NCI-H226 (cell line): ENCODE data around the gene PLCB1.
"Not testable (repeated sequence)": the region's sequence is repeated elsewhere in the genome, so short reads cannot be mapped to it uniquely, and the experiment has no call there.

Source experiments
- DNase-seq: peaks from one replicate; pipeline ENCODE4 v3.0.0-alpha.2; 2015

The PLCB1 gene

DNA sequence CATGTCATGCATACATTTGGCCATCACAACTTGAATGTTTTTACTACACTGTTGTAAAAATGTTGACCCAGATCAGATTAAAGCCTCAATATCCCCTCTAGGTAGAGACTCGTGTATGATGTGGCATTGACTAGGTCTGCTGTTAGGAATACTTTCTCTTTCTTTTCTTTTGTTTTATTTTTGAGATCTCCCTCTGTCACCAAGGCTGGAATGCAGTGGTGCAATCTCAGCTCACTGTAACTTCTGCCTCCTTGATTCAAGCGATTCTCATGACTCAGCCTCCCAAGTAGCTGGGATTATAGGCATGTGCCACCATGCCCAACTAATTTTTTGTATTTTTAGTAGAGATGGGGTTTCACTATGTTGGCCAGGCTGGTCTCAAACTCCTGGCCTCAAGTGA lies 334.7 kb downstream of the PLCB1 start:
- not testable (repeated sequence) for DNase-seq

DNA sequence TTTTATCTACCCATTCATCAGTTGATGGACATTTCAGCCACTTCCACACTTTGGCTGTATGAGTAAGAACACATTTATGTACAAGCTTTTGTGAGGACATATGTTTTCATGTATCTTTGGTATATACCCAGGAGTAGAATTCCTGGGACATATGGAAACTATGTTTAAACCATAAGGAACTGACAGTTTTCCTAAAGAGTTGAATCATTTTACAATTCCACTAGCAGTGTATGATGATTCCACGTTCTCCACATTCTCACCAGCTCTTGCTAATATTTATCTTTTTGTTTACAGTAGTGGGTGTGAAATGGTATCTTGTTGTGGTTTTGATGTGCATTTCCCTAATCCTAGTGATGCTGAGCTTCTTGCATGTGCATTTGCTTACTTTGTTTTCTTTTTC lies 338.1 kb downstream of the PLCB1 start:
- DNase-seq, result no peak

DNA sequence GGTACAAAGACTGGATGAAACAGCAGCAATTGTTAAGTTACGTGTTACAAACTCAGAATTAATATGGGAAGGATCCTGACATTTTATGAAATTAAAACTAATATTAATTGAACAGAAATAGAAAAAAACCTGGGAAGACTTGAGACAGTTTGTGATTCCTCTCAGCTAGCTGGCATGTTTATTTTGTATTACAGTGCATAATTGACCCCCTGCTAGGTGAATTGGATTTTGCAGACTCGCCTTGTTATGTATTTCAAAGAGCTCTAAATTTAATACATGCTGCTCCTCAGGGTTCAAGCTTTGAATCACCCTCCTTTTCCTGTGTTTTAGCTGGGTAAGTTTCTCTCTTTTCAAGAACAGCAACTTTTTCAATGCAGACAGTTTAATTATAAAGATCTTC lies 339.4 kb downstream of the PLCB1 start:
- DNase-seq, result no peak

DNA sequence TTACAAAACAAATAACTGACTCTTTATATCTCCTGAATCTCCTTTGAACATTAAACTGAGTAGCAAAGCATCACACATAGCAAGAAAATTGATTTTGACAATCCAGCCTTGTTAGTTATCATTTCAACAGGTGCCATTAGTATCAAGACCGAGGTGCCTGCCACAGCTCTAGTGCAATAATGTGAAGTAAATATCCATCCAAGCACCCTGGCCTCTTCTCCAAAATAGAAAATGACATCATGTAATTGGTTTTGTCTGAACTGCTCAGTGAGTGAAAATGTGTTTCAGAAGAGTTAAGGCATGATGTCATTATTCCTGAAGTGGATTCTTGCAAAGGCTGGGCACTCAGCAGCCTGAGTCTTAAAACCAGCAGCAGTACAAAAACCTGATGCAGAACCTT lies 341.4 kb downstream of the PLCB1 start:
- no peak for DNase-seq

DNA sequence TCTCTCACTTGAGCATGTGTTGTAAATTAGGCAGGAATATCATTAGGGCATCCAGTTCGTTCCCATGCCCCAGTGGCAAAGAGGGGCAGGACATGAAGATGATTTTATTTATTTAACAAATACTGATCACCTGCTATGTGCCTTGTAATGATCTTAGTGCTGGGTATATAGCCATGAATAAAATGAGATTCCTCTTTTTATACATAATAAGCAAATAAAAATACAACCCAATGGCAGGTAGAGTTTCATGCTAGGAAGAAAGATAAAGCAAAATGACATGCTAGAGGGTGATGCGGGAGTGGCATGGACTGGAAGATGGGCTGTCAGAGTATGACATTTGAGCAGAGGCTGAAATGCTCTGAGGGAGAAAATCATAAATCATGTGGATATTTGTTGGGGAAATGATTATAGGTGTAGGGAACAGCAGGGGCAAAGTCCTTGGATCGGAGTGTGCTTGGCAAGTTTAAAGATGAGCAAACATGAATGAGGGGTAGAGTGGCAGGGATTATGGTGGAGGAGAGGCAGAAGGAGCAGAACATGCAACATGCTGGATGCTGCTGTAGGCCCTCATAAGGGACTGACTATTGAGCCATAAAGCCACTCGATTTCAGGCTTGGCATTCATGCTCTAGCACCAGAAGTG lies 342.1 kb downstream of the PLCB1 start:
- no peak for DNase-seq

DNA sequence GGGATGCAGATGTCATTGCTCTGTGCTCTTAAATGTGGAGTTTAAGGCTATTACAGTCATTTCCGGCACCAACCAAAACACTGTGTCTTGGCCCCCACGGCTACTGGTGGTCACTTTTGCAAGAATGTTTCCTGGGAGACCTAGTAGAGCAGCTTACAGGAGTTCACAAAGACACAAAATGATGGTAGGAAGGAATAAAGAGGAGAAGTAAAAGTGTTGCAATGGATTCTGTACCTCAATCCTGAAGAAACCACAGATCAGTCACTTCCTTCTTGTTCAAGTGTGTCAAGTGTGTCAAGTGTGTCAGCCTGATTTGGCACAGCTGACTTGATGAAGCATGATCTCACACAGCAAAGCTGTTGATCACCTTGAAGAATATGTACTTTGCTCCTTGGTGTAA lies 344.0 kb downstream of the PLCB1 start:
- no peak for DNase-seq

DNA sequence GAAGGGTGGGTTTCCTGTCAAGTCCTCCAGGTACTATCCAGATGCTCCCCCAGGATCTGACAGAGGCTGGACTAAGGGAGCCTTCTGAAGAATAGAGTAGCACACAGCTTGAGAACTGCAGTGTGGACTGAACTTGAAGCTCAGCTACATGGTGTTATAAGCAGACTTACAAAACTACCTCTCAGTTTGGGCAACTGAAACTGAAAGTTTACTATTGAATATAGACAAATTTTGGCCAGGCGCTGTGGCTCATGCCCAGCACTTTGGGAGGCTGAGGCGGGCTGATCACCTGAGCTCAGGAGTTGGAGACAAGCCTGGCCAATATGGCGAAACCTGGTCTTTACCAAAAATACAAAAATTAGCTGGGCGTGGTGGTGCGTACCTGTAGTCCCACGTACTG lies 348.5 kb downstream of the PLCB1 start:
- DNase-seq, result no peak

DNA sequence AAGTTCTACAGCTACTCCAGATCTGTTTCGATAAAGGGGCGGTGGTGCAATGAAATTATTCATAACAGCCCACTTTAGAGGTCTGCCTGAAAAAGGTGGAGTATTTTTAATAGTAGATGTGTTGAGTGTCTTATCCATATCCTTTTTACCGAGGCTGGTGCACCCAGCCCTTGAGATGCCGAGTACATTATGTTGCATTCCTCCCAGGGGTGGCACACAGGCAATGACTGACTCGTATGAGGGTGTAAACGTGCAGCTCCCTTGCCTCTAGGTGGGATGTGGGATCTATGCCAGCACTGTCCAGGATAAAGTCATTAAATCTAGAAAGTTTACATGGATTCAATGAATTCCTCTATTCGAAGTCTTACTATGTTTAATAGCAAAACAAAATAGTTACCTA lies 355.6 kb downstream of the PLCB1 start:
- DNase-seq, result no peak

DNA sequence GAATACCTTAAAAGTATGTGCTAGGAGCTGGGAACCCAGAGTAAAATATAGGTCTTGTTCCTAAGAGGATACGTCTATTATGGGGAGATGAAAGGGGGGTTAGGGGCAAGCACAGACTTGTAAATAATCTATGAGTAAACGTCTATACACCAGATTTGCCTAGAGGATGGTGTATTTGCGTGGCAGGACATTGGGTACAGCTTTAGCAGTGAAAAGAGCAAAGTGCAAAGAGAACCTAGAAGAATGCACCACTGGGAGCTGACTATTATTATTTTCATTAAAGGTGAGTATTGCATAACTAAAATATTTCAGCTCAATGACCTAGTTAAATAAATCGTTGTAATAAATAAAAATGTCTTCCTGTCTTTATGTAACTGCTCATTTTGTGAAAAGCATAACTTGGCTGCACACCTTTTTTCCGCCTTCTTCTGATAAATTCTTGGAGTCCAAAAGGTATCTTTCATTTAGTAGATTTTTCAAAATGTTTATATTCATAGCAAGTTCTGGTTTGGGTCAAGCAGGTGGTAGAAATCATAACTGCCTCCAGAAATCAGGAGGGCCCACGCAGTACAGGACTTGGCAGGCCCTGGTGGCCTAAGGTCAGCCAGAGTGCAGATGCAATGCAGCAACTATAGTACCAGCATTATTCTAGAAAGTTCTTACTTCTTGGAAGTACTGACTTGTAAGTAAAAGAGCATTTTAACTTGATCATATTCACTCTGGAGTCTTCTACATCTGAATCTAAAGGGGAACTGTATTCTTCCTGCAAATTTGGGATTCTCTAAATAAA lies 357.2 kb downstream of the PLCB1 start:
- DNase-seq, result no peak

DNA sequence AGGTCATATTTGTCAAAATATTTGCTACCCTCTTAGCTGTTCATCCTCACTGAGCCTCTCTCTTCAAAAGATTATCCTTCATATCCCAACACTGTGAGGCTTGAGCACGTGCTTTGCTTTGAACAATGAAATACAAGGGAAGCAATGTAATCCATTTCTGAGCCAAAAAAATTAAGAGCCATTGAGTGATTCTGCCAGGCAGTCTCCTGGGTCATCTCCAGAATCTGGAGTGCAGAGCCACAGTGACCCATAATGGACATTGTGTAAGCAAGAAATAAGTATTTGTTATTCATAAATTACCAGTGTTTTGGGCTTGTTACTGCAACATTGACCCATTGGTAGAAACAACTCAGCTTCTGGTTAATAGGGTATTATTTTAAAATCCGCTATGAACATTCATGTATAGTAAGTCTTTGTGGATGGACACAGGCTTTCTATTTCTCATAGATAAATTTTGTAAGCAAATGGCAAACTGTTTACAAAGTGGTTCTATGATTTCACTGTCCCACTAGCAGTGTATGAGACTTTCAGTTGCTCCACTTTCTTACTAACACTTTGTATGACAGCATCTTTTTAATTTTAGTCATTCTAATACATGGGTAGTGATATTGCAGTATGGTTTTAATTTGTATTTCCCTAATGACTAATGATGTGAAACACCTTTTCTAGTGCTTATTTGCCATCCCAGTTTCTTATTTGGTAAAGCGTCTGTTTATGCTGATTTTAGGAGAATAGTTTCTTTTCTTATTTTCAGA lies 358.2 kb downstream of the PLCB1 start:
- no peak for DNase-seq

DNA sequence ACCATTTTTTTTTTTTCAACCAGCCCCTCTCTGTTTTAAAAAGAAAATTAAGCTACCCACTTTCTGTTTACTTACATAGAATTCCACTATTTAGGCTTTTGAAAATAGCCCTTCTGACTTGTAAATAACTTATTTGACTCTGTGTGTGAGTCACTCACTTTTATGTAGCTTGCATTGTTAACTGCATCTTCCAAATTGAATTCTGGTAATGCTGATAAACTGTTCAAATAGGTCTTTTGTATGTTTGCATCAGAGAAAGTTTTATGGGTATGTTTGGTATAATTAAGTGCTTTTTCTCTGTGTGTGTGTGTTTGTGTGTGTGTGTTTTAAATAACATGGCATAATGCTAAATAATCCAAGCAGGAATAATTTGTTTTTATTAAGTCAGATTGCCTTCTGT lies 360.1 kb downstream of the PLCB1 start:
- DNase-seq, result no peak

DNA sequence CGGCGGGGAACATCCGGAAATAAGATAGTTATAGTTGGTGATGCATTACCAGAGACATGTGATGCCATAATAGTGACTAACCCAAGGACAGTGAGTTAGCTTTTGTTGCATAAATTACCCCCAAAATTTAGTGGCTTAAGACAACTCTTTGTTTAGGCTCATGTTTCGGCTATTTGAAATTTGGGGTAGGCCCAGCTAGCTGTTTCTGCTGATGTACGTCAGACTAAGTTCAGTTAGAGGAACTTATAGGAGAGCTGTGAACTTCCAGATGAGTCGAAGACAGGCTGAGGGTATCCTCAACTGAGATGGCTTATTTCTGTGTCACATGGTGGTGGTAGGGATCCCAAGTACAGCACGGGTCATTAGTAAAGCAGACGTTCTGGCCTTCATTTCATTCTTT lies 366.5 kb downstream of the PLCB1 start:
- no peak for DNase-seq

DNA sequence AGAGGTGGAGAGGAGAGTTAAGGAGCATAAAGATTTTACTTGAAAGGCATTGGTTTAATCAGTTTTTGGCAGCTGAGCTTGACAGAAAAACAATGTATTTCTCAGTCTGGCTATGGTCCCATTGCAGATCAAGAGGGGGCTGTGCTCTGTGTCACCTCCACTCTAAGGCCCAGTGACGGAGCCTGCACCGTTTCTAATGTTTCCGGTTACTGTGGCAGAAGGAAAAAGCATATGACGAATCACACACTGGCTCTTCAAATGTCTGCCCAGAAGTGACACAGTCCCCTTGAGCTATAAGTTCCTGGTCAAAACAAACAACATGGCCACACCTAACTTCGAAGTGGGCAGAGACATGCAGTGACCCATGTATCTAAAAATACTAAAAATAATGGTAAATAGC lies 372.0 kb downstream of the PLCB1 start:
- no peak for DNase-seq

DNA sequence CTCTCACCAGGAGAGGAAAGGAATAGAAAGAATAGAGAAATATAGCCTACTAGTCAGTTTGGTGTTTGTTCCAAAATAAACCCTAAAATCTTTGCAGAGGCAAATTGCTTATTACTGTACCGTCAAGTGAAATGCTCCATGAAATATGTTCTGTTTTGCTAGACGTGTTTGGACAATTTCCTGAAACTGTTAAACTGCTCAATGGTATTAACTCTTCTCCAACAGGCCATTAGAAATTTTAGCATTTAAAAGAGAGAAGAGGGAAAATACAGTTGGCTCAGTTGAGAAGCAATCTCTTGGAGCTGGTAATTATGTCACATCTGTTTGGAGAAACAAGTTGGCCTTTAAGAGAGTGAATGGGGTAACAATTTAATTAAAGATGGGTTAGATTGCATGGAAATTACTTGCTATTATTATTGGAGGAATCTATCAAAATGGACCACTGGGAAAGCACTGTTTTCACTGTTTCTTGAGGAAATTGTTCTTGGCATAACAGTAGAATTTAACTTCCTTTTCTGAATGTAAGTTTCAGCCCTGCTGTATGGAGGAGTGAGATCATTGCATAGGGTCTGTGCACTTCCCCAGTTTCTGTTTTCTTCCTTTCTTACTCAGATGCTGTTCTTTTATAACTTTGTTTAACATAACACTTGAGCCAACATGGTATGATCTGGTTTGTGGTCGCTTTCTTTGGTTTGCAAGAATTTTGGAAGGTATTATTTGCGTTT lies 373.6 kb downstream of the PLCB1 start:
- DNase-seq, result no peak

DNA sequence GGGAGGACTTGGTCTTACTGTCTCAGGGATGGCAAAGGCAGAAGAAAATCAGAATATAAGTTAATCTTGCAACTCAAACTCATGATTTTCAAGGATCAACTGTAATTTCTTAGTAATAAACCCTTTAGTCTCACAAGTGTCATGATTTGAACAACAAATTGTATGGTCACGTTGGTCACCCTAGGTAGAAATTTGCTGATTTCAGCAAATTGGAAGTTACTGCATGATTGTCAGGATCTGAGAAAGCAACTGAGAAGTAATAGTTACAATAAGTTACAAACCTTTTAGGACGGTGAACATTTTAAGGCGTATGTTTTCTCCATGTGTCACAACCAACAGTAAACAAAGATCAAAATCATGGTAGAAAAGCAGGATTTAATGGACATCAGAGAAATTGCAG lies 375.2 kb downstream of the PLCB1 start:
- no peak for DNase-seq

DNA sequence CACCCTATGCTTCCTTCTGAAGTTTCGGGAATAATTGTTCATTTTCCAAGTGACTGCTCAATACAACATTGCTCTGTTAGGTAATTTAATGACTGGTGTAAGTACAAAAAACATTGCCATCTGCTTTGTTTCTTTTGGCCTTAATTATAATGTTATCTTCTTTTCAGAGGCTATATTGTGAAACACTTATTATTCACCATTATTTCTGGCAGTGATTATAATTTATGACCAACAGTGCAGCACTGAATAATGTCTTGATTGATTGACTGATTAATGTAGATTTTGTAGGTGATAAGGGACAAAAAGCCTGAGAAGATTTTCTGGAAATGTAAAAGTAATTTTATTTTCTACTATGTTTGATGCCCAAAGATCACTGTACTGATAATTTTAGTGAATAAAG lies 377.7 kb downstream of the PLCB1 start:
- DNase-seq, result no peak

DNA sequence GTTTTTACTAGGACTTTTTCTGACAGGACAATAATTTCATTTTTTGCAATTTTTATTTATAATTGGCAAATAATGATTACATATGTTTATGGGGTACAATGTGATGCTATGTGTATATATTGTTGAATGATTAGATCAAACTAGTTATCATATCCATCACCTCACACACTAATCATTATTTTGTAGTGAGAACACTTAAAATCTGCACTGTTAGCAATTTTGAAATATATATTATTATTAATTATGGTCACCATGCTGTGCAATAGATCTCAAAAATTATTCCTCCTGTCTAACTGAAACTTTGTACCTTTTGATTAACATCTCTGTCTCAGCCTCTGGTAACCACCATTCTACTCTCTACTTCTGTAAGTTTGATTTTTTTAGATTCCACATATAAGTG lies 378.7 kb downstream of the PLCB1 start:
- no peak for DNase-seq

DNA sequence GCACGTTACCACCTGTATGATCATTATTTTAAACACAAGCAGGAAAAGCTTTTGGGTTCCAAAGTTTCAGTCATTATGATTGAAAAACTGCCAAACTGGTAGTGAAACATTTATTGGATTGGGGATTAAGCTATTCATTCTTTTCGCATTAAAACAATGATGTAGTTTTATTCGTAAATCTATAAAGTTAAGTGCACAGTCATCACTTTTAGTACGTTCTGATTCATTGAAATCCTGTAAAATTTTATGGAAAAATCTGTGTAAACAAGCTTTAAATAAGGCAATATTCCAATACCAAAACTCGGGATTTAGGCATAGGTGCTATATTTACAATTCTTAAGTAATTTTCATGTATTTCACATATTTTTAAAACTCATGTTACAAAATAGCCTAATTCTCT lies 379.9 kb downstream of the PLCB1 start:
- DNase-seq, result no peak

DNA sequence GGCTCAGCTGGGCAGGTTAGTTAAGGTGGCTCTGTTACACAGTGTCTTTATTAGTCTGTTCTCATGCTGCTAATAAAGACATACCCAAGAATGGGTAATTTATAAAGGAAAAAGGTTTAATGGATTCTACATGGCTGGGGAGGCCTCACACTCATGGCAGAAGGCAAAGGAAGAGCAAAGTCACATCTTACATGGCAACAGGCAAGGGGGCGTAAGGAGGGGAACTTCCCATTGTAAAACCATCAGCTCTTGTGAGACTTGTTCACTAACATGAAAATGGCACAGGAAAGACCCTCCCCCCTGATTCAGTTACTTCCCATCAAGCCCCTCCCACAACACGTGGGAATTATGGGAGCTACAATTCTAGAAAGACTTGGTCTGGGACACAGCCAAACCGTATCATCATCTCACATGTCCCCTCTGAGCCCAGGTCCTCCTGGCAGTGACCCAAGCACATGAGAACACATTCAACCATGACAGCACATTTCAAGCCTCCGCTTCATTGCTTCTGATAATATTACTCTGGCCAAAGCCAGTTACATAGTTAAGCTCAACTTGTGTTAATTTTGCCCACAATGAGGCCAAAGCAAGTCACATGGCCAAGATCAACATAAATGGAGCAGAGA lies 383.9 kb downstream of the PLCB1 start:
- no peak for DNase-seq

DNA sequence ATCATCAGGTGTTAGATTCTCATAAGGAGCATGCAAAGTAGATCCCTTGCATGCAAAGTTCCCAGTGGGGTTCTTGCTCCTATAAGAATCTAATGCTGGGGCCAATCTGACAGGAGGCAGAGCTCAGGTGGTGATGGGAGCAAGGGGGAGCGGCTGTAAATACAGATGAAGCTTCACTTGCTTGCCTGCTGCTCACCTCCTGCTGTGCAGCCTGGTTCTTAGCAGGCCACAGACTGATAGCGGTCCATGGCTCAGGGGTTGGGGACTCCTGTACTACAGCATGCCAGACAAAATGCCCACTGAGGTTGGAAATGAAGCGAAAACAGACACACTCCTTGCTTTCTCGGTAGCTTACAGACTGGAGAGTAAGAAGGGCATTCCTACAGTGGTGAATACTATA lies 386.8 kb downstream of the PLCB1 start:
- DNase-seq, result no peak

DNA sequence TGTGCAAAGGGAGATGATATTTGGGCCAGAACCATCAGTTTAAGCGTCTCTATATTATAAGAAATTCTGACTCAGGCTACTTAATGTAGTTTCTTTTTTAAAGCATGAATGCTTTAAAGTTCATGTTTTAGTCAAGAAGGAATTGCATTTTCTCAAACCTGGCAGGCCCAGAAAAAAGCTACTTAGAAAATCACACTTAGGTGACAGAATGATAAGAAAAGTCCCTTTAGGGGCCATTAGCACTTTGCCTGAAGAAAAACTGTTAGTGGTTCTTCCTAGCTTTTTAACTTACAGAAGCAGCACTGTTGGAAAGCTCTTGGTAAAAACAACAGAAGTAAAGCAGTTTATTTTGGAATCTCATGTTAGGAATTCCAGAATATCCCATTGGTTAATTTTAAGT lies 387.8 kb downstream of the PLCB1 start:
- no peak for DNase-seq

DNA sequence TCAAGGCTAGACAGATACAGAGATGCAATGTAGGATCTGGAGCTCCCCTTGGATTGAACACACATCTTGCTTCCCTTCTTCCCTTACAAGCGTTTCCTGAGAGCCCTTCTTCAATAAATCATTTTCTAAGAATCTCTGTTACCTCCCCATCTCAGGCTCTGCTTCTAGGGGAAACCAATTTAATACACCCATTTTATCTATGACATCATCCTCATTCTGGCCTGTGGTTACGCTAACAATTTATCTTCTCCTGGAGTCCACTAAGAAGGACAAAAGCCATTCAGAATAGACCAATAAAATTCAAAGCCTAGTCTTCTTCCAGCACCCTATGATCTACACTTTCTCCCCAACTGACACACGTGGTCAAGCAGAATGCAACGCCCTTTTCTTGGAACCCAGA lies 390.1 kb downstream of the PLCB1 start:
- DNase-seq, result no peak

DNA sequence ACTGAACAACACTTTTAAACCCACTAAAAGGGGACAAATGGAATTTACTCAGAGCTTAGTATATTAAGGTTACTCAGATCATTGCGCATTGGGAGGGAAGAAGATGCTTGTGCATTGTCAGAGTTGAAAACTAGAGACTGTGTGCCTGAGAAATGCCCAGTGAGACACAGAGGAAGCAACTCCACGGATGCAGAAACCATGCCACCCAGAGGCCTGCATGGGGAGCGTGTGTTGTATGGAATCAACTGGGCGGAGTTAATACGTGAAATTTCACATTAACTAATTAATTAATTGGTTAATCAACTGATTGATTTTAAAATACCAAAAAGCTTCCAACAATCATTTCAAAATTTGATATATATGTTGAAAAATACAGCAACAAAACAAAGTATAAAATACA lies 391.6 kb downstream of the PLCB1 start:
- DNase-seq, result peak; percentile 4
